HS-5 (cell line): Measurements from ENCODE around the gene TNFRSF13B.
"Not testable (repeated sequence)": the region's sequence is repeated elsewhere in the genome, so short reads cannot be mapped to it uniquely, and the experiment has no call there.

Experiments used
- DNase-seq: peaks from one replicate; pipeline ENCODE4 v3.0.0-alpha.2; 2012; ENCODE audit warnings: low read depth

Gene TNFRSF13B

GRCh38 chr17:16987066-16987829, 15.3 kb upstream of the TNFRSF13B start:
- DNase-seq = no peak

- DNase-seq = no peak
Measured at GRCh38 chr17:16986391-16986790, 14.5 kb upstream of the TNFRSF13B start.

GRCh38 chr17:16981928-16982327, 10.0 kb upstream of the TNFRSF13B start:
- no peak for DNase-seq

GRCh38 chr17:16980813-16981731, 9.2 kb upstream of the TNFRSF13B start:
- peak; percentile 23 for DNase-seq

- DNase-seq = no peak
Measured at GRCh38 chr17:16980061-16980460, 8.1 kb upstream of the TNFRSF13B start.

GRCh38 chr17:16979237-16979823, 7.4 kb upstream of the TNFRSF13B start:
- DNase-seq = not testable (repeated sequence)

- DNase-seq = no peak
Measured at GRCh38 chr17:16977932-16978331, 6.0 kb upstream of the TNFRSF13B start.

GRCh38 chr17:16976725-16977550, 5.0 kb upstream of the TNFRSF13B start:
- no peak for DNase-seq

- no peak for DNase-seq
Measured at GRCh38 chr17:16975744-16976625, 4.1 kb upstream of the TNFRSF13B start.

- no peak for DNase-seq
Measured at GRCh38 chr17:16975277-16975651, 3.3 kb upstream of the TNFRSF13B start.

GRCh38 chr17:16974569-16975276, 2.8 kb upstream of the TNFRSF13B start:
- DNase-seq = no peak

- DNase-seq = no peak
Measured at GRCh38 chr17:16973760-16974540, 2.0 kb upstream of the TNFRSF13B start.

- not testable (repeated sequence) for DNase-seq
Measured at GRCh38 chr17:16973043-16973442, 1.1 kb upstream of the TNFRSF13B start.

- DNase-seq = no peak
Measured at GRCh38 chr17:16972346-16972745, 428 bp upstream of the TNFRSF13B start.

GRCh38 chr17:16969931-16970906, 1.7 kb downstream of the TNFRSF13B start:
- no peak for DNase-seq

GRCh38 chr17:16968786-16969185, 3.1 kb downstream of the TNFRSF13B start:
- no peak for DNase-seq

- peak; percentile 8 for DNase-seq
Measured at GRCh38 chr17:16962804-16963203, 9.1 kb downstream of the TNFRSF13B start.

GRCh38 chr17:16961792-16962191, 10.1 kb downstream of the TNFRSF13B start:
- no peak for DNase-seq
